SK-N-SH (cell line): ENCODE data around the gene RNLS.

Experiments used
- CTCF ChIP-seq: fragments of 200-600 bp; sonication (generic); IDR thresholded peaks from 2 replicates; pipeline ENCODE4 v1.6.1; 2017; ENCODE audit warnings: antibody characterized with exemption, mild to moderate bottlenecking, moderate library complexity
- EZH2phosphoT487 ChIP-seq: fragments of 200-600 bp; sonication (generic); IDR thresholded peaks from 2 replicates; pipeline ENCODE4 v1.6.1; 2017; ENCODE audit warnings: low read depth, mixed run types, mild to moderate bottlenecking, antibody characterized with exemption, moderate library complexity, borderline replicate concordance
- GABPA ChIP-seq: IDR thresholded peaks from 2 replicates; pipeline ENCODE4 v1.4.0; 2012; ENCODE audit warnings: low read depth, mild to moderate bottlenecking
- JUND ChIP-seq: IDR thresholded peaks from 2 replicates; pipeline ENCODE4 v1.4.0; 2012
- MXI1 ChIP-seq: IDR thresholded peaks from 2 replicates; pipeline ENCODE4 v1.6.1; 2012; ENCODE audit warnings: mild to moderate bottlenecking, low read depth, low read length, improper control_type of control experiment
- POLR2AphosphoS5 ChIP-seq: IDR thresholded peaks from 2 replicates; pipeline ENCODE4 v1.6.1; 2012; ENCODE audit warnings: low read depth, low read length
- RAD21 ChIP-seq: IDR thresholded peaks from 2 replicates; pipeline ENCODE4 v1.6.1; 2012; ENCODE audit warnings: mild to moderate bottlenecking, low read length
- RCOR1 ChIP-seq: fragments of 150-350 bp; IDR thresholded peaks from 2 replicates; pipeline ENCODE4 v1.6.1; 2017; ENCODE audit warnings: antibody characterized with exemption, low read length
- TAF1 ChIP-seq: IDR thresholded peaks from 2 replicates; pipeline ENCODE4 v1.6.1; 2012; ENCODE audit warnings: low read depth, mild to moderate bottlenecking, low read length, moderate library complexity, borderline replicate concordance
- TCF12 ChIP-seq: IDR thresholded peaks from 2 replicates; pipeline ENCODE4 v1.4.0; 2012
- TEAD4 ChIP-seq: IDR thresholded peaks from 2 replicates; pipeline ENCODE4 v1.4.0; 2012; ENCODE audit warnings: mild to moderate bottlenecking, borderline replicate concordance; ENCODE audit not compliant: insufficient read depth
- ZBTB33 ChIP-seq: IDR thresholded peaks from 2 replicates; pipeline ENCODE4 v1.4.0; 2012; ENCODE audit warnings: low read depth, borderline replicate concordance
- TF ChIP-seq, protein P1 (sequence below): IDR thresholded peaks from 2 replicates; pipeline ENCODE4 v1.6.1; 2012; ENCODE audit warnings: mild to moderate bottlenecking, low read depth, low read length, moderate library complexity

DNA sequence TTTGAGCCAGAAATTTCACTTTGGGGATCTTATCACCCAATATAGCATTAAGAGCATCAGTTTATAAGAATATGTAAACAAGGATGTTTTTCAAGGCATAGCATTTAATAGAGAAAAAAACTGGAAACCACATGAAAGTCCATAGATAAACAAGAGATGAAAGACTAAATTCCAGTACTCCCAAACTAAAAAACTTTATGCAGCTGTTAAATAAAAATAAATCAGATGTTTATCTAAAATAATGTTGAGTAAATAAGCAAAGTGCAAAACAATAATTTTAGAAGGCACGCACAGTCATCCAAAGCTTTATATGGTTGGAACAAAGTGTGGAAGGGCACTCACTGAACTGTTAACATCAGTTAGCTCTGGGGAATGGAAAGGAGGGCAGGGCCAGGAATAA, 21.0 kb downstream of the RNLS start:
- TF ChIP-seq TAF1 (no peak), TCF12 (no peak), CTCF (no peak), GABPA (no peak), MXI1 (no peak), JUND (no peak), POLR2AphosphoS5 (no peak), RCOR1 (no peak), RAD21 (no peak), TEAD4 (no peak), EZH2phosphoT487 (no peak), ZBTB33 (no peak)
- TF ChIP-seq, protein P1, sequence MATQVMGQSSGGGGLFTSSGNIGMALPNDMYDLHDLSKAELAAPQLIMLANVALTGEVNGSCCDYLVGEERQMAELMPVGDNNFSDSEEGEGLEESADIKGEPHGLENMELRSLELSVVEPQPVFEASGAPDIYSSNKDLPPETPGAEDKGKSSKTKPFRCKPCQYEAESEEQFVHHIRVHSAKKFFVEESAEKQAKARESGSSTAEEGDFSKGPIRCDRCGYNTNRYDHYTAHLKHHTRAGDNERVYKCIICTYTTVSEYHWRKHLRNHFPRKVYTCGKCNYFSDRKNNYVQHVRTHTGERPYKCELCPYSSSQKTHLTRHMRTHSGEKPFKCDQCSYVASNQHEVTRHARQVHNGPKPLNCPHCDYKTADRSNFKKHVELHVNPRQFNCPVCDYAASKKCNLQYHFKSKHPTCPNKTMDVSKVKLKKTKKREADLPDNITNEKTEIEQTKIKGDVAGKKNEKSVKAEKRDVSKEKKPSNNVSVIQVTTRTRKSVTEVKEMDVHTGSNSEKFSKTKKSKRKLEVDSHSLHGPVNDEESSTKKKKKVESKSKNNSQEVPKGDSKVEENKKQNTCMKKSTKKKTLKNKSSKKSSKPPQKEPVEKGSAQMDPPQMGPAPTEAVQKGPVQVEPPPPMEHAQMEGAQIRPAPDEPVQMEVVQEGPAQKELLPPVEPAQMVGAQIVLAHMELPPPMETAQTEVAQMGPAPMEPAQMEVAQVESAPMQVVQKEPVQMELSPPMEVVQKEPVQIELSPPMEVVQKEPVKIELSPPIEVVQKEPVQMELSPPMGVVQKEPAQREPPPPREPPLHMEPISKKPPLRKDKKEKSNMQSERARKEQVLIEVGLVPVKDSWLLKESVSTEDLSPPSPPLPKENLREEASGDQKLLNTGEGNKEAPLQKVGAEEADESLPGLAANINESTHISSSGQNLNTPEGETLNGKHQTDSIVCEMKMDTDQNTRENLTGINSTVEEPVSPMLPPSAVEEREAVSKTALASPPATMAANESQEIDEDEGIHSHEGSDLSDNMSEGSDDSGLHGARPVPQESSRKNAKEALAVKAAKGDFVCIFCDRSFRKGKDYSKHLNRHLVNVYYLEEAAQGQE, result no peak
